ENCODE results near the gene ABHD14A.

GRCh38 chr3:52002748-52003147 lies 27.9 kb downstream of the ABHD14A start:
- TF ChIP-seq CTCF (IDR thresholded peaks at IDR 0.05; ENCODE audit: insufficient read depth, low read length) = no peak
- no peak for TF ChIP-seq REST (IDR thresholded peaks at IDR 0.05; ENCODE audit: insufficient replicate concordance, low read depth)
- TF ChIP-seq POLR2AphosphoS5 (IDR thresholded peaks at IDR 0.05; ENCODE audit: low read depth) = no peak
- TF ChIP-seq SPI1 (IDR thresholded peaks at IDR 0.05; ENCODE audit: borderline replicate concordance, low read depth) = no peak

Measured in HL-60 (cell line).